NT2/D1 (cell line): ENCODE data around the gene FGFBP2.

Experiments used
- DNase-seq: peaks from one replicate; pipeline ENCODE4 v3.0.0-alpha.2; 2011; ENCODE audit warnings: low read depth, low spot score
- H3K27me3 ChIP-seq: 2 replicates; pipeline ENCODE4 v1.6.0; 2011; ENCODE audit warnings: mild to moderate bottlenecking; ENCODE audit not compliant: insufficient read length, insufficient read depth
- H3K36me3 ChIP-seq: 2 replicates; pipeline ENCODE4 v1.6.1; 2011; ENCODE audit warnings: mild to moderate bottlenecking, low read length, mixed read lengths; ENCODE audit not compliant: insufficient read depth, insufficient read length
- H3K4me1 ChIP-seq: 2 replicates; pipeline ENCODE4 v1.5.1; 2011; ENCODE audit not compliant: insufficient read depth, insufficient read length
- H3K4me3 ChIP-seq: 2 replicates; pipeline ENCODE4 v1.5.1; 2011; ENCODE audit warnings: low read depth; ENCODE audit not compliant: insufficient read length
- H3K9ac ChIP-seq: 2 replicates; pipeline ENCODE4 v1.6.0; 2011; ENCODE audit warnings: low read depth; ENCODE audit not compliant: insufficient read length
- H3K9me3 ChIP-seq: 2 replicates; pipeline ENCODE4 v1.5.1; 2011; ENCODE audit warnings: mild to moderate bottlenecking, low read length; ENCODE audit not compliant: insufficient read depth
- SUZ12 ChIP-seq: IDR thresholded peaks from 2 replicates; pipeline ENCODE4 v1.6.1; 2011; ENCODE audit not compliant: insufficient read length, insufficient read depth; ENCODE audit errors: extremely low read depth
- YY1 ChIP-seq: IDR thresholded peaks from 2 replicates; pipeline ENCODE4 v1.6.1; 2011; ENCODE audit not compliant: insufficient read length, insufficient read depth
- ZNF274 ChIP-seq: IDR thresholded peaks from 2 replicates; pipeline ENCODE4 v1.6.1; 2011; ENCODE audit warnings: mild to moderate bottlenecking, low read depth, low read length

The FGFBP2 gene

DNA sequence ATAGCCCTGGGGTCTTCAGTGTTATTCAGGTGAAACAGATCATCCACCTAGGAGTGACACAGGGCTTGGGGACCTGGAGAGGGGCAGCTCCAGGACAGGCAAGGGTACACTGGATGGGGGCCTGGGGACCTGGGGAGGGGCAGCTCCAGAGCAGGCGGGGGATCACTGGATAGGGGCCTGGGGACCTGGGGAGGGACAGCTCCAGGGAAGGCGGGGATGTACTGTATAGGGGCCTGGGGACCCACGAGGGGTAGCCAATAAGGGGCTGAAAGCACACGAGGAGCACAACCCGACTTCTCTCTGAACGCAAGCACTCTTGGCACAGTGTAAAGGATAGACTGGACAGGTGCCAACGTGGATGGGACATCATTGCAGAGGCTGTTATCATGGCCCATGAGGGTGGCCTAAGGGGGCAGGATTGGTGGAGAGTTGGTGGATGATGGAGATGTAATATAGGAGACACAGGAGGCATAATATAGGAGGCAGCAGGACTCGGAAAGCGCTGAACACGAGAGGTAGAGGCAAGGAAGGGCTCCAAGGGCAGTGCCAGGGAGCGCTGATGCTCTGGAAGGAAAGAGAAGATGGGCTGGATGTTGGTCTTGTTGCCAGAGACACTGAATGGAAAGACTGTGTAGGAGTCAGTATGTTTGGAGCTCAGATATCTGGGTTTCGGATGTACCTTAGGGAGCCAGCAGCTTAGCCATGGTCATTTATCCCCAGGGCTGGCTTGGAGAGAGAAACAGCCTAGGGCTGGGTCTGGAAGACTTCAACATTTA, 37.9 kb upstream of the FGFBP2 start:
- no peak overlapping the region for H3K4me3 ChIP-seq
- no peaks in the 10 kb centered on the region for H3K9me3 ChIP-seq
- TF ChIP-seq ZNF274: no peak
- TF ChIP-seq YY1: no peak
- TF ChIP-seq SUZ12: no peak
- no peak overlapping the region for H3K9ac ChIP-seq
- DNase-seq: no peak
- H3K27me3 ChIP-seq: no peaks in the 10 kb centered on the region
- peaks cover 5% of the 10 kb centered on the region for H3K4me1 ChIP-seq
- H3K36me3 ChIP-seq: peaks cover 20% of the 10 kb centered on the region

DNA sequence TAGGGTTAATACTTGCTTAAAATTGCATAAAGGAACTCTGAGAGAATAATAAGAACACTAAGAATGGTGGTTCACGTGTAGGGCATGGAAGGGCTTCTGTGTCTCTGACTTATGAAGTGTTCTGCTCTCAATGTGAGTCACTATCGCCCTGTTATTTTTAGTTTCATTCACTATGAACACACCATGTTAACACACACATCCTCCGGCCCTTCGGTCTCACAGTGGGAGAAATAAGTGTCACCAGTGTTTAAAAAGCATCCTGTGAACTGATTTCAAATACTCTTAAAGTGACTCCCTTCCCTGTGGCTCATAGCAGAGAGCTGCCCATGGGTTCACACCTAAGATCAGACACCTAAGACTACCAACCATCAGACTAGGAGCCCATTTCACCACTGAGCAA, 33.8 kb upstream of the FGFBP2 start:
- Histone ChIP-seq H3K27me3 (no peaks in the 10 kb centered on the region), H3K9me3 (no peaks in the 10 kb centered on the region), H3K4me3 (no peak overlapping the region), H3K9ac (no peak overlapping the region), H3K4me1 (peaks cover 5% of the 10 kb centered on the region), H3K36me3 (peaks cover 42% of the 10 kb centered on the region)
- no peak for TF ChIP-seq YY1
- no peak for TF ChIP-seq ZNF274
- TF ChIP-seq SUZ12: no peak
- no peak for DNase-seq

DNA sequence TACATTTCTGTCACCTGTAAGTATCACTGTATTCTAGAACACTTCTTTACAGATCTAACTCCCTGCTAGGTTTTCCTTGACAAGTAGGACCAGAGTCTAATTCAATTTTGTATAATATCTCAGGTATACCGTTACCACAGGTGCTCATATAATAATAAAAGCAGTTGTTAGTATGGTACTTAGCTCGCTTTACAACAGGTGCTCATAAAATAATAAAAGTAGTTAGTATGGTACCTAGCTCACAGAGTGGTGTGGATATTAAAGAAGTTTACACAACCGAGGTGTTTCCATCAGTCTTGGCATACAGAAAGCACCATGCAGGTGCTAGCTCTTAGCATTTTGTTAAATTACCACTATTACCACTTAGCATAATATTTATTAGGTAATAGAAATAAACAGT, 32.9 kb upstream of the FGFBP2 start:
- Histone ChIP-seq H3K4me3 (no peak overlapping the region), H3K9me3 (no peaks in the 10 kb centered on the region), H3K9ac (no peak overlapping the region), H3K4me1 (peaks cover under 1% of the 10 kb centered on the region), H3K27me3 (no peaks in the 10 kb centered on the region), H3K36me3 (peaks cover 44% of the 10 kb centered on the region)
- no peak for TF ChIP-seq ZNF274
- TF ChIP-seq SUZ12: no peak
- no peak for TF ChIP-seq YY1
- DNase-seq: no peak

DNA sequence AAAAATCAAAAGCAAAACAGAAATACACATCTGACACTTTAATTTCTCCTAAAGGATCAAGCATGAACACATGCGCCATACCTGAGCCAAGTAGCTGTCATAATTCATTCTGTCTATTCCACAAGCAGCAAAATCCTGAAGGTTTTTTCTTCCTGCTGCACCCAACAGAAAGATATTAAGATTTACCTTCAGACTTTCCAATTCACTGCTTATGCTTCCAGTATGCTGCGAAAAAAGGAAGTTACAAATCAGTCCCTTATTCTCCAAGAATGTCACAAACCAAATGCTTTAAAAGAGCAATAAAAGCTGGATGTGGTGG, 29.2 kb upstream of the FGFBP2 start:
- Histone ChIP-seq H3K9me3 (no peaks in the 10 kb centered on the region), H3K4me1 (no peaks in the 10 kb centered on the region), H3K4me3 (no peak overlapping the region), H3K36me3 (peaks cover 60% of the 10 kb centered on the region), H3K9ac (no peak overlapping the region), H3K27me3 (no peaks in the 10 kb centered on the region)
- no peak for DNase-seq
- TF ChIP-seq ZNF274 (no peak), YY1 (no peak), SUZ12 (no peak)

DNA sequence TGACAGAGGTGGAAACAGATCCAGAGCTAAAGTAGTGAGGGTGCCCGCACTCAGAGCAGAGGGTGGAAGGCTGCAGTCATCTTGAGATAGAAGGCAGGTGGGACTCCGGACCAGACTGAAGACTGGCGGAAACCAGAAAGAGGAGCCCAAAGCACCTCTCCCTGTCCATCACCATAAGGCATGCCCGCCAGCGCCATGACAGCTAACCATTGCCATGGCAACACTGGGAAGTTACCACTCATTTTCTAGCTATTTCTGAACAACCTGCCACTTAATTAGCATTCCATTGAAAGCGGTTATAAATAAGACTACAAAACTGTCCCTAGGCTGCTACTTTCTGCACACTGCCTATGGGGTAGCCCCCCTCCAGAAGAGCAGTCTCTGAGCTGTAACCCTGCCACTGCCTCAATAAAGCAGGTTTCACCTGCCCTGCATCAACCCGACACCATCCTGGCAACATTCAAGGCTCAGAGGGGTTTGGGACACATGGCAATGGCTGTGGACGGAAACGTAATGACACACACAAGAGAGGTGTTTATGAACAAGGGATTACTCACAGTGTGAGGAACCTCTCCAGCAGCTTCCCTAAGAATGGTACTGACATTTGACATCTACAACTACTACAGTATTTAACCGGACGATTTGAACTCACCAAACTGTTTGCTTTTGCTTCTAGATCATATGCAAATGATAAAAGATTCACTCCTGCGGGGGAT, 27.8 kb upstream of the FGFBP2 start:
- Histone ChIP-seq H3K4me1 (no peaks in the 10 kb centered on the region), H3K36me3 (peaks cover 68% of the 10 kb centered on the region), H3K9ac (no peak overlapping the region), H3K27me3 (no peaks in the 10 kb centered on the region), H3K9me3 (no peaks in the 10 kb centered on the region), H3K4me3 (no peak overlapping the region)
- DNase-seq: no peak
- TF ChIP-seq SUZ12: no peak
- no peak for TF ChIP-seq YY1
- no peak for TF ChIP-seq ZNF274

DNA sequence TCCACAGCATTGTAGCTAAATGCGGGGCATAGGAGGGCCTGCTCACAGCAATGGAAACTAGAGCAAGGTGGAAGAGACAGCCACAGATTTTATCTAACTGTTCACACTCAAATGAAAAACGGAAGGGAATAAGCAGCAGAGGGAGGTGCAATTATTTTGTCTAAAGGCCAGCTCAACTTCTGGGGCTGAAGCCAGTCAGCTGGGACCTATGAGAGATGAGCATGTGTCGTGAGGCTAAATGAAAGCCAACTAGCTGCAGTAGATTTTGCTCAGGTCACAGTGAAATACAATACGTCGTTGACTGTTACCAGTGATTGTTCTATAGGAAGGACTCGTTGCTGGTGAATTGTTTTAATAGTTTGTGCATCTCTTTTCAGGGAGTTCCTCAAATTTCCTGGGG, 26.4 kb upstream of the FGFBP2 start:
- no peak for TF ChIP-seq YY1
- TF ChIP-seq SUZ12: no peak
- no peak for TF ChIP-seq ZNF274
- no peak overlapping the region for H3K9ac ChIP-seq
- no peaks in the 10 kb centered on the region for H3K4me1 ChIP-seq
- no peaks in the 10 kb centered on the region for H3K27me3 ChIP-seq
- 0 out of 2 replicates have a peak, but pooled peaks cover 3% of the 10 kb centered on the region for H3K9me3 ChIP-seq
- no peak for DNase-seq
- peaks cover 71% of the 10 kb centered on the region for H3K36me3 ChIP-seq
- H3K4me3 ChIP-seq: no peak overlapping the region

DNA sequence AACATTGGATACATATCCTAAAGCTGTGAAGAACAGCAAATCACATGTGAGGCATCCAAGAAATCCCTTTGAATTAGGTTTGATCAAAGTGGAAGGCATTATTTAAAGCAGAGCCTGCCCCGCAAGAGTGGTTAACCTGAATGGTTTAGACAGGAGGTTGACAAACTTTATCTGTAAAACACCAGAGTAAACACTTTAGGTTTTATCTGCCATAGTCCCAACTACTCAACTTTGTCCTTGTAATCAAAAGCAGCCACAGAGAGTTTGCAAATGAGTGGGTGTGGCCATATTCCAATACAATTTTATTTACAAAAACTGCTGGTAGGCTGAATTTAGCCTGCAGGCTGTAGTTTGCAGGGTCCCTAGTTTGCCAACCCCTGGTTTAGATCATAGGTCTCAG, 25.2 kb upstream of the FGFBP2 start:
- Histone ChIP-seq H3K4me3 (no peak overlapping the region), H3K27me3 (no peaks in the 10 kb centered on the region), H3K9me3 (0 out of 2 replicates have a peak, but pooled peaks cover 3% of the 10 kb centered on the region), H3K4me1 (no peaks in the 10 kb centered on the region), H3K36me3 (peaks cover 66% of the 10 kb centered on the region), H3K9ac (no peak overlapping the region)
- DNase-seq: no peak
- TF ChIP-seq ZNF274 (no peak), SUZ12 (no peak), YY1 (no peak)
